ENCODE results near the gene FYB2. TPM values are rescaled to one million over a fixed set of nuclear protein-coding genes. Genes with fewer than 3 reads are reported as not detected.

FYB2 gene
- total RNA-seq, 2 donors from 2014 or later = 0.39 to 0.70 TPM

DNA sequence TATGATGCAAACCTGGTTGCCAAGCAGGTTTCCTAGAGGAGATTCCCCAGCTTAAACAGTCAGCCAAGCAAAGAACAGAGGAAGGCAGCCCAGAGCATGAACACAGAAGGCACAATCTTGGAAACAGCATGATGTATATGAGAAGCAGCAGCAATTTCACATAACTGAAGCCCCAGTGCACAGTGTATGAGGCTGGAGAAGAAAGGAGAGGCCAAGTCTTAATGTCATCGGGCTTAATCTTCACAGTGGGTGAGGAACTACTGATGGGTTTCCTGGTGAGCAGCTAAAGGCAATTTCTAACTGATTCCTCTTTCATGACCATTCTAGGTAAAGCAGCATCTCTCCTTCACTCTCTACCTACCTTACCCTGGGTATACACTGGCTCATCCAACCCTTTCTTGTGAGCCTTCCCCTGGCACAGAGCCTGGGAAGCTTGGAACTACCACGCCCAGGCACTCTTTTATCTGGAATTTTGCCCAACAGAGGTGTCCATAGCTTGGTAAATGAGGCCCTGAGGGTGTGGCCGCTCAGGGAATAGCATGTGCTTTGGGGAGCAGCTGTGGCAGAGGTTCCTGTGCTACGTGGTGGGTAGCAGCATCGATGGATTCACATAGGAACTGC is 22.0 kb downstream of the FYB2 start:
- TF ChIP-seq, protein P1, sequence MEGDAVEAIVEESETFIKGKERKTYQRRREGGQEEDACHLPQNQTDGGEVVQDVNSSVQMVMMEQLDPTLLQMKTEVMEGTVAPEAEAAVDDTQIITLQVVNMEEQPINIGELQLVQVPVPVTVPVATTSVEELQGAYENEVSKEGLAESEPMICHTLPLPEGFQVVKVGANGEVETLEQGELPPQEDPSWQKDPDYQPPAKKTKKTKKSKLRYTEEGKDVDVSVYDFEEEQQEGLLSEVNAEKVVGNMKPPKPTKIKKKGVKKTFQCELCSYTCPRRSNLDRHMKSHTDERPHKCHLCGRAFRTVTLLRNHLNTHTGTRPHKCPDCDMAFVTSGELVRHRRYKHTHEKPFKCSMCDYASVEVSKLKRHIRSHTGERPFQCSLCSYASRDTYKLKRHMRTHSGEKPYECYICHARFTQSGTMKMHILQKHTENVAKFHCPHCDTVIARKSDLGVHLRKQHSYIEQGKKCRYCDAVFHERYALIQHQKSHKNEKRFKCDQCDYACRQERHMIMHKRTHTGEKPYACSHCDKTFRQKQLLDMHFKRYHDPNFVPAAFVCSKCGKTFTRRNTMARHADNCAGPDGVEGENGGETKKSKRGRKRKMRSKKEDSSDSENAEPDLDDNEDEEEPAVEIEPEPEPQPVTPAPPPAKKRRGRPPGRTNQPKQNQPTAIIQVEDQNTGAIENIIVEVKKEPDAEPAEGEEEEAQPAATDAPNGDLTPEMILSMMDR (IDR thresholded peaks at IDR 0.05) = no peak
- Histone ChIP-seq H3K9me3 (no peaks in the 10 kb centered on the region), H3K4me3 (no peak overlapping the region), H3K4me1 (peaks cover 0 to 18% of the 10 kb centered on the region in 2 donors), H3K27me3 (no peaks in the 10 kb centered on the region), H3K27ac (peak overlapping the region; percentile 63 to 89), H3K36me3 (no peaks in the 10 kb centered on the region)
- DNase-seq (ENCODE audit: low spot score) = no peak

DNA sequence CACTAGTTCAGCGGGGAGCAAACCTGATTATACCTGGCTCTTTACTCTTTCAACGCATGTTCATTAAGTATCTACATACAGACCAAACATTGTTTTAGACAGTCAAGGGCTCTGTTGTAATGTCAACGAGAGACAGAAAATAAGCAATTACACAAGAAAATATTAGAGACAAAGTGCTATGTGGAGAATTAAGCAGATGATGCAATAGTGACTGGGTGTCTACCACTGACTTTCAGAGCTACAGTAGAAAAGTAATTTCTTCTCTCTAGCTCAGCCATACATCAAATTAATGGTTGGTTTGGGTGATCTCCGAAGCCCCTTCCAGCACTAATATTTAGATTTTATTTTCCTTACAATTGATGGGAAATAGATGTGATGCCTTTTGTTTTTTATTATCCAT is 23.3 kb downstream of the FYB2 start:
- Histone ChIP-seq H3K27ac (no peak overlapping the region), H3K4me1 (peaks cover 0 to 18% of the 10 kb centered on the region in 2 donors), H3K4me3 (no peak overlapping the region), H3K36me3 (no peaks in the 10 kb centered on the region), H3K27me3 (no peaks in the 10 kb centered on the region), H3K9me3 (no peaks in the 10 kb centered on the region)
- DNase-seq (ENCODE audit: low spot score) = no peak
- TF ChIP-seq, protein P1 (IDR thresholded peaks at IDR 0.05) = no peak

GRCh38 chr1:56790036-56790435 is 29.2 kb downstream of the FYB2 start:
- H3K36me3 ChIP-seq = no peaks in the 10 kb centered on the region
- H3K27ac ChIP-seq = no peak overlapping the region
- DNase-seq (ENCODE audit: low spot score) = no peak
- H3K4me3 ChIP-seq = no peak overlapping the region
- TF ChIP-seq, protein P1 (IDR thresholded peaks at IDR 0.05) = no peak
- H3K9me3 ChIP-seq = no peaks in the 10 kb centered on the region
- peaks cover 0 to 13% of the 10 kb centered on the region in 2 donors for H3K4me1 ChIP-seq
- no peaks in the 10 kb centered on the region for H3K27me3 ChIP-seq

DNA sequence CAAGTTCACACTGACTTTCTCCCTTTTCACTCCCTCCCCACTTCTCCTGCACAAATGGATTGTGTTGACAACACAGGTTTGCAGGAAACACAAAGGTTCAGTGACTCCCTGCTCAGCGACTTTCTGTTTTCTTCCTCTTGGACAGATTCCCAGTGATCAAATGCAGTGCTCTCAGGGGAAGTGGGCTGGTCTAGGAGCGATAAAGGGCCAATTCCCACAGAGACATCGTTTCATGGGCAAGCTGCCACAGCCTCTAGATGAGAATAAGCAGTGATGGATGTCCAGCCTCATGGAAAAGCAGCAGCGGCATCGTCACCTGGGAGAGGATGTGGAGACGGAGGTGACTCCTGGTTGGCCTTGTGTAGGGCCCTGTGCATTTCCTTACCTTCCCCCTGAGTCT is 30.6 kb downstream of the FYB2 start:
- Histone ChIP-seq H3K4me3 (no peak overlapping the region), H3K4me1 (peaks cover 0 to 13% of the 10 kb centered on the region in 2 donors), H3K36me3 (no peaks in the 10 kb centered on the region), H3K27me3 (no peaks in the 10 kb centered on the region), H3K9me3 (no peaks in the 10 kb centered on the region), H3K27ac (peak overlapping the region in 1 of 2 donors; percentile 12)
- TF ChIP-seq, protein P1 (IDR thresholded peaks at IDR 0.05) = no peak
- DNase-seq (ENCODE audit: low spot score) = no peak

DNA sequence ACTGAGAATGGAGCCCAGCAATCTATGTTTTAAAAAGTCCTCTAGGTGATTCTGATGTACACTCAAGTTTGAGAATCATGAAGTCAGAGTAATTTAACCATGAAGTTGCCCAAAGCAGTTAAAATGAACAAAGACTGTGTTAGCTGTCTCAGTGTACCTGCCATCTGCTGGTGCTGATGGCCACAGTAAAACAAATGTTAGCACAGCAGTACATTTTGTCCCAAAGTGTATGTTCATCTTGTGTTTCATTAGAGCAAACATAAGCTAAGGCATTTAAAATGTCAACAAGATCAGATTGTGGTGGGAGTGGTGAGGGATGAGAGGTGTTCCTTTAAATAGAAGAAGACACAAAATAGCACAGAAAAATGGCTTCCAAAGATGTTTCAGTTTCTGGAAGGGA is 31.1 kb downstream of the FYB2 start:
- no peak for DNase-seq (ENCODE audit: low spot score)
- H3K4me1 ChIP-seq = peaks cover 0 to 13% of the 10 kb centered on the region in 2 donors
- TF ChIP-seq, protein P1 (IDR thresholded peaks at IDR 0.05) = no peak
- H3K27me3 ChIP-seq = no peaks in the 10 kb centered on the region
- peak overlapping the region in 1 of 2 donors; percentile 12 for H3K27ac ChIP-seq
- H3K9me3 ChIP-seq = no peaks in the 10 kb centered on the region
- H3K36me3 ChIP-seq = no peaks in the 10 kb centered on the region
- no peak overlapping the region for H3K4me3 ChIP-seq

GRCh38 chr1:56787330-56787729 is 31.9 kb downstream of the FYB2 start:
- H3K36me3 ChIP-seq = no peaks in the 10 kb centered on the region
- H3K9me3 ChIP-seq = no peaks in the 10 kb centered on the region
- DNase-seq (ENCODE audit: low spot score) = no peak
- H3K4me1 ChIP-seq = peaks cover 0 to 13% of the 10 kb centered on the region in 2 donors
- TF ChIP-seq, protein P1 (IDR thresholded peaks at IDR 0.05) = no peak
- H3K4me3 ChIP-seq = no peak overlapping the region
- no peak overlapping the region for H3K27ac ChIP-seq
- no peaks in the 10 kb centered on the region for H3K27me3 ChIP-seq
